ENCODE results near the gene ZNF629.

The ZNF629 gene

GRCh38 chr16:30757316-30757715 is 29.7 kb downstream of the ZNF629 start:
- no peak for ATAC-seq
- no peak for TF ChIP-seq TOX (CRISPR knock-in tag; IDR thresholded peaks at IDR 0.05; ENCODE audit: borderline replicate concordance)
- no peak for TF ChIP-seq ZNF8 (CRISPR knock-in tag; IDR thresholded peaks at IDR 0.05)
- TF ChIP-seq POU6F1 (CRISPR knock-in tag; IDR thresholded peaks at IDR 0.05; ENCODE audit: borderline replicate concordance, low read depth): no peak
- TF ChIP-seq, protein P1, sequence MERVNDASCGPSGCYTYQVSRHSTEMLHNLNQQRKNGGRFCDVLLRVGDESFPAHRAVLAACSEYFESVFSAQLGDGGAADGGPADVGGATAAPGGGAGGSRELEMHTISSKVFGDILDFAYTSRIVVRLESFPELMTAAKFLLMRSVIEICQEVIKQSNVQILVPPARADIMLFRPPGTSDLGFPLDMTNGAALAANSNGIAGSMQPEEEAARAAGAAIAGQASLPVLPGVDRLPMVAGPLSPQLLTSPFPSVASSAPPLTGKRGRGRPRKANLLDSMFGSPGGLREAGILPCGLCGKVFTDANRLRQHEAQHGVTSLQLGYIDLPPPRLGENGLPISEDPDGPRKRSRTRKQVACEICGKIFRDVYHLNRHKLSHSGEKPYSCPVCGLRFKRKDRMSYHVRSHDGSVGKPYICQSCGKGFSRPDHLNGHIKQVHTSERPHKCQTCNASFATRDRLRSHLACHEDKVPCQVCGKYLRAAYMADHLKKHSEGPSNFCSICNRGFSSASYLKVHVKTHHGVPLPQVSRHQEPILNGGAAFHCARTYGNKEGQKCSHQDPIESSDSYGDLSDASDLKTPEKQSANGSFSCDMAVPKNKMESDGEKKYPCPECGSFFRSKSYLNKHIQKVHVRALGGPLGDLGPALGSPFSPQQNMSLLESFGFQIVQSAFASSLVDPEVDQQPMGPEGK (CRISPR knock-in tag; IDR thresholded peaks at IDR 0.05; ENCODE audit: borderline replicate concordance): no peak
- no peak for TF ChIP-seq OSR1 (CRISPR knock-in tag; IDR thresholded peaks at IDR 0.05)
- TF ChIP-seq ZFP30 (CRISPR knock-in tag; IDR thresholded peaks at IDR 0.05): no peak
- no peak for TF ChIP-seq GLIS3 (CRISPR knock-in tag; IDR thresholded peaks at IDR 0.05)
- no peak for TF ChIP-seq PPARA (CRISPR knock-in tag; IDR thresholded peaks at IDR 0.05; ENCODE audit: borderline replicate concordance)
- no peak for TF ChIP-seq BACH2 (CRISPR knock-in tag; IDR thresholded peaks at IDR 0.05; ENCODE audit: borderline replicate concordance)
- no peak for TF ChIP-seq ZNF70 (CRISPR knock-in tag; IDR thresholded peaks at IDR 0.05)
- TF ChIP-seq ESRRG (CRISPR knock-in tag; IDR thresholded peaks at IDR 0.05): no peak
- no peak for TF ChIP-seq CSRNP3 (CRISPR knock-in tag; IDR thresholded peaks at IDR 0.05)
- TF ChIP-seq, protein P2, sequence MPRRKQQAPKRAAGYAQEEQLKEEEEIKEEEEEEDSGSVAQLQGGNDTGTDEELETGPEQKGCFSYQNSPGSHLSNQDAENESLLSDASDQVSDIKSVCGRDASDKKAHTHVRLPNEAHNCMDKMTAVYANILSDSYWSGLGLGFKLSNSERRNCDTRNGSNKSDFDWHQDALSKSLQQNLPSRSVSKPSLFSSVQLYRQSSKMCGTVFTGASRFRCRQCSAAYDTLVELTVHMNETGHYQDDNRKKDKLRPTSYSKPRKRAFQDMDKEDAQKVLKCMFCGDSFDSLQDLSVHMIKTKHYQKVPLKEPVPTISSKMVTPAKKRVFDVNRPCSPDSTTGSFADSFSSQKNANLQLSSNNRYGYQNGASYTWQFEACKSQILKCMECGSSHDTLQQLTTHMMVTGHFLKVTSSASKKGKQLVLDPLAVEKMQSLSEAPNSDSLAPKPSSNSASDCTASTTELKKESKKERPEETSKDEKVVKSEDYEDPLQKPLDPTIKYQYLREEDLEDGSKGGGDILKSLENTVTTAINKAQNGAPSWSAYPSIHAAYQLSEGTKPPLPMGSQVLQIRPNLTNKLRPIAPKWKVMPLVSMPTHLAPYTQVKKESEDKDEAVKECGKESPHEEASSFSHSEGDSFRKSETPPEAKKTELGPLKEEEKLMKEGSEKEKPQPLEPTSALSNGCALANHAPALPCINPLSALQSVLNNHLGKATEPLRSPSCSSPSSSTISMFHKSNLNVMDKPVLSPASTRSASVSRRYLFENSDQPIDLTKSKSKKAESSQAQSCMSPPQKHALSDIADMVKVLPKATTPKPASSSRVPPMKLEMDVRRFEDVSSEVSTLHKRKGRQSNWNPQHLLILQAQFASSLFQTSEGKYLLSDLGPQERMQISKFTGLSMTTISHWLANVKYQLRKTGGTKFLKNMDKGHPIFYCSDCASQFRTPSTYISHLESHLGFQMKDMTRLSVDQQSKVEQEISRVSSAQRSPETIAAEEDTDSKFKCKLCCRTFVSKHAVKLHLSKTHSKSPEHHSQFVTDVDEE (CRISPR knock-in tag; IDR thresholded peaks at IDR 0.05): no peak
- no peak for TF ChIP-seq ZFP3 (CRISPR knock-in tag; IDR thresholded peaks at IDR 0.05)
- no peak for TF ChIP-seq RARB (CRISPR knock-in tag; IDR thresholded peaks at IDR 0.05)
- TF ChIP-seq ZC3H10 (CRISPR knock-in tag; IDR thresholded peaks at IDR 0.05): no peak
- TF ChIP-seq ARNTL (CRISPR knock-in tag; IDR thresholded peaks at IDR 0.05; ENCODE audit: borderline replicate concordance, low read depth): no peak
- no peak for TF ChIP-seq TCF4 (CRISPR knock-in tag; IDR thresholded peaks at IDR 0.05; ENCODE audit: borderline replicate concordance)
- TF ChIP-seq CREB5 (CRISPR knock-in tag; IDR thresholded peaks at IDR 0.05; ENCODE audit: low read depth): no peak

DNA sequence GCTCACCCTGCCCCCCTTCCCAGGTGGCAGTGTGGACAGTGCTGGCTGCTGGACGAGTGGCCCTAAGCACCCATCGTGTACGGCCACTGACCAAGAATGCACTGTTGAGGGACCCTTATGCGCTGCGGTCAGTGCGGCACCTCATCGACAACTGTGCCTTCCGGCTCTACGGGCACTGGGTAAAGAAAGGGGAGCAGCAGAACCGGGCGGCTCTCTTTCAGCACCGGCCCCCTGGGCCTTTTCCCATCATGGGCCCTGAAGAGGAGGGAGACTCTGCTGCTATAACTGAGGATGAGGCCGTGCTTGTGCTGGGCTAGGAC is 30.3 kb downstream of the ZNF629 start:
- ATAC-seq: no peak
- TF ChIP-seq ZFP3 (CRISPR knock-in tag; IDR thresholded peaks at IDR 0.05) (no peak), OSR1 (CRISPR knock-in tag; IDR thresholded peaks at IDR 0.05) (no peak), CSRNP3 (CRISPR knock-in tag; IDR thresholded peaks at IDR 0.05) (no peak), POU6F1 (CRISPR knock-in tag; IDR thresholded peaks at IDR 0.05; ENCODE audit: borderline replicate concordance, low read depth) (no peak), BACH2 (CRISPR knock-in tag; IDR thresholded peaks at IDR 0.05; ENCODE audit: borderline replicate concordance) (no peak), GLIS3 (CRISPR knock-in tag; IDR thresholded peaks at IDR 0.05) (no peak), ZNF565 (CRISPR knock-in tag; conservative IDR thresholded peaks at IDR 0.05; ENCODE audit: low read depth) (no peak), ZNF70 (CRISPR knock-in tag; IDR thresholded peaks at IDR 0.05) (no peak)
